ENCODE measurements around the gene ADAMTS17. TPM values are rescaled to one million over a fixed set of nuclear protein-coding genes. Genes with fewer than 3 reads are reported as not detected.

Gene ADAMTS17
- total and polyA plus RNA-seq, 9 donors: 3.1 to 8.2 (median 5.2) TPM

- Histone ChIP-seq H3K9me3 (replicated peaks; ENCODE audit: control insufficient read depth, low read depth, low read length) (peaks cover 7% of the 10 kb centered on the region), H3K4me3 (ENCODE audit: low read length) (no peak overlapping the region), H3K4me1 (ENCODE audit: control insufficient read depth, insufficient read depth, low read length) (peaks cover 56% of the 10 kb centered on the region), H3K36me3 (ENCODE audit: control insufficient read depth, insufficient read depth, low read length) (no peaks in the 10 kb centered on the region), H3K27me3 (ENCODE audit: control insufficient read depth, insufficient read depth, low read length) (peaks cover 9% of the 10 kb centered on the region), H3K27ac (ENCODE audit: low read length) (peak overlapping the region; percentile 80)
- peak; percentile 51 for DNase-seq
- 4% methylated on average over 3 of the region's 8 CpGs for WGBS (ENCODE audit: insufficient coverage)
These were observed 31.8 kb downstream of the ADAMTS17 start for GRCh38 chr15:100310041-100310405.

- H3K27me3 ChIP-seq (ENCODE audit: control insufficient read depth, insufficient read depth, low read length): peaks cover 9% of the 10 kb centered on the region
- peak overlapping the region; percentile 84 for H3K27ac ChIP-seq (ENCODE audit: low read length)
- no peaks in the 10 kb centered on the region for H3K36me3 ChIP-seq (ENCODE audit: control insufficient read depth, insufficient read depth, low read length)
- no peak for DNase-seq
- 76% methylated on average over 24 of the region's 25 CpGs for WGBS (ENCODE audit: insufficient coverage)
- H3K4me3 ChIP-seq (ENCODE audit: low read length): no peak overlapping the region
- H3K9me3 ChIP-seq (replicated peaks; ENCODE audit: control insufficient read depth, low read depth, low read length): peaks cover 7% of the 10 kb centered on the region
- peaks cover 56% of the 10 kb centered on the region for H3K4me1 ChIP-seq (ENCODE audit: control insufficient read depth, insufficient read depth, low read length)
These were observed 32.4 kb downstream of the ADAMTS17 start for GRCh38 chr15:100309109-100310040.

- H3K27ac ChIP-seq (ENCODE audit: low read length): peak overlapping the region; percentile 84
- no peak overlapping the region for H3K4me3 ChIP-seq (ENCODE audit: low read length)
- peaks cover 56% of the 10 kb centered on the region for H3K4me1 ChIP-seq (ENCODE audit: control insufficient read depth, insufficient read depth, low read length)
- H3K36me3 ChIP-seq (ENCODE audit: control insufficient read depth, insufficient read depth, low read length): no peaks in the 10 kb centered on the region
- peaks cover 9% of the 10 kb centered on the region for H3K27me3 ChIP-seq (ENCODE audit: control insufficient read depth, insufficient read depth, low read length)
- DNase-seq: no peak
- H3K9me3 ChIP-seq (replicated peaks; ENCODE audit: control insufficient read depth, low read depth, low read length): peaks cover 7% of the 10 kb centered on the region
- WGBS (ENCODE audit: insufficient coverage): 0% methylated on average over 1 of the region's 4 CpGs
These were observed 33.2 kb downstream of the ADAMTS17 start for GRCh38 chr15:100308608-100309007.

GRCh38 chr15:100308213-100308600 lies 33.6 kb downstream of the ADAMTS17 start:
- H3K27ac ChIP-seq (ENCODE audit: low read length): peak overlapping the region; percentile 84
- no peak overlapping the region for H3K4me3 ChIP-seq (ENCODE audit: low read length)
- 0% methylated on average over 1 of the region's 7 CpGs for WGBS (ENCODE audit: insufficient coverage)
- peaks cover 56% of the 10 kb centered on the region for H3K4me1 ChIP-seq (ENCODE audit: control insufficient read depth, insufficient read depth, low read length)
- peaks cover 9% of the 10 kb centered on the region for H3K27me3 ChIP-seq (ENCODE audit: control insufficient read depth, insufficient read depth, low read length)
- DNase-seq: peak; percentile 89
- H3K36me3 ChIP-seq (ENCODE audit: control insufficient read depth, insufficient read depth, low read length): no peaks in the 10 kb centered on the region
- peaks cover 7% of the 10 kb centered on the region for H3K9me3 ChIP-seq (replicated peaks; ENCODE audit: control insufficient read depth, low read depth, low read length)

GRCh38 chr15:100307241-100308212 lies 34.2 kb downstream of the ADAMTS17 start:
- Histone ChIP-seq H3K4me3 (ENCODE audit: low read length) (no peak overlapping the region), H3K9me3 (replicated peaks; ENCODE audit: control insufficient read depth, low read depth, low read length) (peaks cover 5% of the 10 kb centered on the region), H3K27ac (ENCODE audit: low read length) (peak overlapping the region; percentile 84), H3K4me1 (ENCODE audit: control insufficient read depth, insufficient read depth, low read length) (peaks cover 56% of the 10 kb centered on the region), H3K27me3 (ENCODE audit: control insufficient read depth, insufficient read depth, low read length) (peaks cover 9% of the 10 kb centered on the region), H3K36me3 (ENCODE audit: control insufficient read depth, insufficient read depth, low read length) (no peaks in the 10 kb centered on the region)
- WGBS (ENCODE audit: insufficient coverage): 29% methylated on average over 9 of the region's 16 CpGs
- peak; percentile 88 for DNase-seq

GRCh38 chr15:100306098-100306497 lies 35.7 kb downstream of the ADAMTS17 start:
- Histone ChIP-seq H3K36me3 (ENCODE audit: control insufficient read depth, insufficient read depth, low read length) (no peaks in the 10 kb centered on the region), H3K9me3 (replicated peaks; ENCODE audit: control insufficient read depth, low read depth, low read length) (no peaks in the 10 kb centered on the region), H3K4me1 (ENCODE audit: control insufficient read depth, insufficient read depth, low read length) (peaks cover 45% of the 10 kb centered on the region), H3K4me3 (ENCODE audit: low read length) (no peak overlapping the region), H3K27ac (ENCODE audit: low read length) (no peak overlapping the region), H3K27me3 (ENCODE audit: control insufficient read depth, insufficient read depth, low read length) (peaks cover 9% of the 10 kb centered on the region)
- 98% methylated on average over 6 of the region's 8 CpGs for WGBS (ENCODE audit: insufficient coverage)
- no peak for DNase-seq

- Histone ChIP-seq H3K9me3 (replicated peaks; ENCODE audit: control insufficient read depth, low read depth, low read length) (peaks cover 10% of the 10 kb centered on the region), H3K4me1 (ENCODE audit: control insufficient read depth, insufficient read depth, low read length) (peaks cover 5% of the 10 kb centered on the region), H3K4me3 (ENCODE audit: low read length) (no peak overlapping the region), H3K36me3 (ENCODE audit: control insufficient read depth, insufficient read depth, low read length) (no peaks in the 10 kb centered on the region), H3K27me3 (ENCODE audit: control insufficient read depth, insufficient read depth, low read length) (peaks cover 2% of the 10 kb centered on the region), H3K27ac (ENCODE audit: low read length) (no peak overlapping the region)
- no peak for DNase-seq
- no CpG with 5 or more reads among the region's 2 CpGs for WGBS (ENCODE audit: insufficient coverage)
These were observed 39.8 kb downstream of the ADAMTS17 start for GRCh38 chr15:100301910-100302431.

- Histone ChIP-seq H3K27ac (ENCODE audit: low read length) (no peak overlapping the region), H3K36me3 (ENCODE audit: control insufficient read depth, insufficient read depth, low read length) (no peaks in the 10 kb centered on the region), H3K27me3 (ENCODE audit: control insufficient read depth, insufficient read depth, low read length) (peaks cover 2% of the 10 kb centered on the region), H3K4me1 (ENCODE audit: control insufficient read depth, insufficient read depth, low read length) (no peaks in the 10 kb centered on the region), H3K4me3 (ENCODE audit: low read length) (no peak overlapping the region), H3K9me3 (replicated peaks; ENCODE audit: control insufficient read depth, low read depth, low read length) (peaks cover 10% of the 10 kb centered on the region)
- no CpG with 5 or more reads among the region's 7 CpGs for WGBS (ENCODE audit: insufficient coverage)
- no peak for DNase-seq
These were observed 43.5 kb downstream of the ADAMTS17 start for GRCh38 chr15:100298257-100298656.

- 69% methylated on average over 9 of the region's 9 CpGs for WGBS (ENCODE audit: insufficient coverage)
- Histone ChIP-seq H3K4me1 (ENCODE audit: control insufficient read depth, insufficient read depth, low read length) (no peaks in the 10 kb centered on the region), H3K4me3 (ENCODE audit: low read length) (no peak overlapping the region), H3K9me3 (replicated peaks; ENCODE audit: control insufficient read depth, low read depth, low read length) (peaks cover 10% of the 10 kb centered on the region), H3K36me3 (ENCODE audit: control insufficient read depth, insufficient read depth, low read length) (no peaks in the 10 kb centered on the region), H3K27ac (ENCODE audit: low read length) (no peak overlapping the region), H3K27me3 (ENCODE audit: control insufficient read depth, insufficient read depth, low read length) (peaks cover 2% of the 10 kb centered on the region)
- DNase-seq: no peak
These were observed 44.0 kb downstream of the ADAMTS17 start for GRCh38 chr15:100297812-100298211.
